GM19455 (cell line): ENCODE results near the gene NDUFA9.

ENCODE experiments used
- ATAC-seq: cut with Tn5 transposase; IDR thresholded peaks from one replicate; pipeline ENCODE4 v1.9.1; 2021; ENCODE audit not compliant: unreplicated experiment

NDUFA9 gene

DNA sequence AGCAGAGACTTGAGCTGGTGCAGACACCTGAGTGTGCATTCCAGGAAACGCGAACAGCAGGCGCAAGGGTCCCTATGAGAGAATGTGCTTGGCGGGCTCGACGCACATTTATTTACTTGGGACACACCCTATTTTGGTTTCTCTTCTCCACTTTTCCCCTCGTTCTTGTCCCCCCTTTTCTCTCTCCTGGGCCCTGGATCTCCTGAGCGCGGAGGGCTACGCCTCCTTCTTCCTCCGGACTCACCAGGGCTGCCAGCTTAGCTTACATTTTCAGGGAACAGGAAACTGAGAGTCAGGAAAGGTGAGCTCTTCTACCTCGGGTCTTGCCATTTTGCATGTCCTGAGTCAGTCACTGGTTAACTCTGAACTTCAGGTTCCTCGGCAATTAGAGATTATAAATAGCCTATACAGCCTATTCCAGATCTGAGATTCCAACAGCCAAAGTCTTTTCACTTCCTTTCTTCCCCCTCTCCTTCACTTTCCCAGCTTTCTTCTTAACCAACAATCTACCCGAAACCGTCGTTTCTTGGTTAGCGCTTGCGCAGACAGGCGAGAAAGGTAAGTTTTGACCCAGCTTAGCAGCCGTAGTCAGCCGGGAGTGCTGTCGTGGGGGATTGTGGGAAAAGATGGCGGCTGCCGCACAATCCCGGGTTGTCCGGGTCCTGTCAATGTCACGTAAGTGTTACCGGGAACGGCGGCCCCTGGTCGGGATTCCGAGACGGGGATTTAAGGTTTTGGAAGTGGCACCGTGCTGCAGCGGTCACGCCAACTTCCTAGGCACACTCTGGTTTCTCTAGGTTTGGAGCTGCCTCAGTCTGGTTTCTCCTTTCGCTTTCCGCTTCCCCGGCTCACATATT lies at the start of gene NDUFA9, which contains the start of gene AKAP3:
Gene NDUFA9 (plus strand): TSS at position 614 of the 857 bp plus-strand sequence. CDS start 13 bp downstream, at position 627.
Gene AKAP3 (minus strand): TSS at position 551 of the 857 bp plus-strand sequence. CDS start 10,855 bp downstream, outside the sequence.
- peak; percentile 83 for ATAC-seq

DNA sequence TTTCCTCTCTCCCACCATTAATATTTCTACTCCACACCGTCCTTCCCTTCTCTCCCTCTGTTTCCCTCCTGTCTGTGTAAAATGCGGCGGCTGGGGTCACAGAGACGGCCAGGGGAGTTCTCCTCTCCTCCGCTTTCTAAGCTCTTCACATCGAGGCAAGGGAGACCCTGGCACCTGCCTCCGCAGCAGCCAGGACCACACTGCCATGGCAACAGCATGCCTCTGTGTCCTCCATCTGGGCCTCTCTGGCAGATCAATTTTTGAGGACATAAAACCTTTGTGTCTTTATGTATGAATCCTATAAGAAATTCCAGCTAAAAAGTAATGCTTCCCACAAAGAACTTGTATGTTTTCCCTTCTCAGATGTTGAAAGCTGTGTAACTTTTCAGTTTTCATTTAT lies 45.5 kb upstream of the NDUFA9 start:
- no peak for ATAC-seq

DNA sequence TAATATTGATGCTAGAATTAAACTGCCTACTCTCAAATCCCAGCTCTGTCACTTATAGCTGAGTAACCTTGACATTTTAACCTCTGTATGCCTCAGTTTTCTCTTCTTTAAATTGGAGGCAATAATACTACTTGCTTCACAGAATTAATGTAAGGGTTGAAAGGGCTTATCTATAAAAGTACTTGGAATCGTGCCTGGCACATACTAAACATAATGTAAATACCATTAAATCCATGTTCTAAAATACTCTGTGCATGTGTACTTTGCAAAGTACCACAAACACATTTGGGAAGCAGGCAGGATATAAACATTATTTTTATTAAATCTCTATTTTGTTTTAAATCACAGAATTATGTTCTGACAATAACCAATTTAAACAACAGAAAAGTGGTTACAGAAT lies 45.0 kb upstream of the NDUFA9 start:
- no peak for ATAC-seq

- ATAC-seq = peak; percentile 96
Observed at GRCh38 chr12:4604684-4605193, 44.2 kb upstream of the NDUFA9 start.

GRCh38 chr12:4607056-4607455 lies 41.9 kb upstream of the NDUFA9 start:
- ATAC-seq = no peak

- no peak for ATAC-seq
Observed at GRCh38 chr12:4609071-4609470, 39.8 kb upstream of the NDUFA9 start.

DNA sequence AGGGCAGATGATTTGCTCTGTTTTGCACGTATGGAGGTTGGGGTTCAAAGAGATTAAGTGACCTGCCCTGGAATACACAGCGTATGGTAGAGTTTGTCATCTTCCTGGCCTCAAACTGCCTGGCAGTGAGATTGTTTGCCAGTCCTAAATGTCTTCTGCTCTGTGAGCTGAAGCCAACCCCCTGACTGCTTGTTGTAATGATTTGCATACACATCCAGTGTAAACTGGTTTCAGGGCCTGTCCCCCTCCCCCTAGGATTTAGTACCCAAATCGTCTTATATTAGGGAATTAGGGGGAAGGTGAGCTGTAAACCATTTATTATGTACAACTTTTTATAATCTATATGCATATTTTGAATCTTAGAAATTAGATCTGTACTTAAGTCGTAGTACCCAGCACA lies 38.4 kb upstream of the NDUFA9 start:
- no peak for ATAC-seq

DNA sequence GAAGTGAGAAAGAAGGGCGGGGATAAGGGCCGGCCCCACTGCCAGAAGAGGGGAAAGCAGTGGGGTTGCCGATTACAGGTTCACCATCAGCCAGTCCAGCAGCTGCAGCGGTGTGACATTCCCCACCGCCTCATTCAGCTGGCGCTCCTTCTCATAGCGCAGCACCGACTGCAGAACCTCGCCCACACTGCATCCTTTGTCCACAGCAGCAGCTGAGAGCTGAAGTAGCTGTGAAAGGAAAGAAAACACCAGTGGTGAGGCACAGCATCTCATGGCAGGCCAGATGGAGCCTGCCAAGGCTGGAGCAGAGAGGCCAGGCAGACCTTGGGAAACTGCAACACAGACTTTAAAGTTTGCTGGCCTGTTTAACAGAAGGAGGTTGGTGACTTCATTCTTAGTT lies 33.2 kb upstream of the NDUFA9 start:
- no peak for ATAC-seq

DNA sequence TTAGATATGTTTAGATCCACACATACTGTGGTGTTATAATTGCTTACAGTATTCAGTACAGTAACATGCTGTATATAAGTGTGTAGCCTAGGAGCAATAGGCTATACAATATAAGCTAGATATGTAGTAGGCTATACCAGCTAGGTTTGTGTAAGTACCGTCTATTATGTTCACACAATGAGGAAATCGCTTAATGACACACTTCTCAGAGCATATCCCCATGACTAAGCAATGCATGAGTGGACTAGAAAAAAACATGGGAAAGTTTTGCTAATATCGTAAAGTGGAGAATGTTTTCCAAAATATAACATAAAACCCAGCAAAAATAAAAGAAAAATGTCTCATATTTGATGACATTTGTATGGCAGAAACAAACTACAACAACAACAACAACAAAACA lies 27.4 kb upstream of the NDUFA9 start:
- no peak for ATAC-seq

DNA sequence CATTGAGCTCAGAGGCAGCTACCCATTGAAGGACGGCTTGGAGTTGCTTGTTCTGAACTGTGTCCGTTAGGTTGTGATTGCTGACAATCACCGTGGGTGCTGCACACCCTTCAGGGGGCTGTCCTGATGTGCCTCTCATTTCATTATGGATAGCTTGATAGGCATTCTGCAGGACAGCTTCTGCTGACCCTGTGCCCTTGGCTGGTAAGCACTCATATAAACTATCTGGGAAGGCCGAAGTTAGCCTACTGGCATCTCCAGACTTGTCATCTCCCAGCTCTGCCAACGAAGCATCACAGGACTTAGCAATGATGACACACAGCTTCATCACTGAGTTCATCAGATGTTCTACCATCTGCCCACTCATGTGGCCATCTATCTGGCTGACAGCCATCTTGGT lies 22.4 kb upstream of the NDUFA9 start:
- no peak for ATAC-seq

DNA sequence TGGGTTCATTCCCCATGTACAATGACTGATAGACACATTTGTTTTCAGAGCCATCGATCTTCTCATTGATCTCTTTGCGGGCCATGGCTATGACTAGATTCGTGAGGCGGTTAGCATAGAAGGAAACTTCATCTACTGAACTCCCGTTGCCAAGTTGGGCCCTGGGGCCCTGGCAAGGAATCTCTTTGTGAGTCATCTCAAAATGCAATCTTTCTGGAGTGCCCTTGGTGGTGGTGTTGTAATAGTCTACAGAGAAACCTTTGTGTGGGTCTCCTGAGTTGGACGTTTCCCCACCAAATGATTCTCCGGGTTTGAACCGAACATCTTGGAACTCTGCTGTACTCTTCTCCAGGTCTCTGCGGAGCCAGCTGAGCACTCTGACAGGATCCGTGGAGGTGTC lies 20.5 kb upstream of the NDUFA9 start:
- ATAC-seq = no peak

DNA sequence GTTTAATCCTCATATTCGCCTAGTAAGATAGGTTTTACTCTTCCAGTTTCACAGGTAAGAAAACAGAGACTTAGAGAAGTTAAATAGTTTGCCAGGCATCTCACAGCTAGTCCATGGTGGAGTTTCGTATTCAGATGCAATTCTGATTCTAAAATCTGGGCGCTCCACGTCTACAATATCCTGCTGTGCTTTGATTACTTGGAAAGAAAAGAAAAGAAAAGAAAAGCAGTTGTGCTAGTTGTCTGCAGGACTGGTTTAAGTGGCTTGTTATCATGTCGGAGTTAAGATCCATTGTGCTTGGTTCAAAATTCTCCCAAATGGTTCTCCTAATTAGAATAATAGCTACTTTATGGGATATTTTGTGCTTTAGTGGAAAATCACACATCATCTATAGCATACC lies 18.7 kb upstream of the NDUFA9 start:
- no peak for ATAC-seq

DNA sequence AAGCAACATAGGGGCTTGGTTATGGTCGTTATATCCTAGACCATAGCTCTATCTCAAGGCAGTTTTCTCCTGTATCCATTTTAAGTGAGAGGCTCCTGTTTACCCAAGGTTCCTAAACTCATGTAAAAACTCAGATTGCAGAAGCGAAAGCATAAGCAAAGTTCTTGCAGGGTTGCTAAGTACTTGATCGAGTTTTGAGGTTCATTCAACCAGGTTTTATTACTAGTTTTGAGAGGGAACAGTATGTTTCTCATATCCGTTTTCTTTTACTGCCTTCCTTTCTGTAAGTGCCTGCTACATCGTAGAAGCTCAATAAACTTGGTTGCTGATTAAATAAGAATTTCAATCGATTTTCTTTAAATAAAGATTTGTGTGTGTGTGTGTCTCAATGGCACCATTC lies 5.2 kb upstream of the NDUFA9 start:
- no peak for ATAC-seq

GRCh38 chr12:4645023-4645422 lies 3.9 kb upstream of the NDUFA9 start:
- ATAC-seq = no peak

- peak; percentile 24 for ATAC-seq
Observed at GRCh38 chr12:4648104-4648500, 812 bp upstream of the NDUFA9 start.

DNA sequence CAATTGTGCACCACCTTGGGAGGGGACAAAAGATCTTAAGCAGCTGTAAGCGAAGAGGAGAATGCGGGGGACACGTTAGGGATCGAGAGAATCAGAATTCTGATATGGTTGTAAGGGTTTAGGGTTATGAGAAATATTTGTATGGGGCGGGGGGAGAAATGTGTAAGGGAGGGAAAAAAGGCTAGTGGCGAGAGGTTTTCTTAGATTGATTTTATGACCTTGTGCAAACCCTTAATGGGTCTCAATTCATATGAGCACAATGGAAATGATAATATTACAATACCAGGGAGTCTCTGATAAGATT lies 396 bp downstream of the NDUFA9 start:
- no peak for ATAC-seq

DNA sequence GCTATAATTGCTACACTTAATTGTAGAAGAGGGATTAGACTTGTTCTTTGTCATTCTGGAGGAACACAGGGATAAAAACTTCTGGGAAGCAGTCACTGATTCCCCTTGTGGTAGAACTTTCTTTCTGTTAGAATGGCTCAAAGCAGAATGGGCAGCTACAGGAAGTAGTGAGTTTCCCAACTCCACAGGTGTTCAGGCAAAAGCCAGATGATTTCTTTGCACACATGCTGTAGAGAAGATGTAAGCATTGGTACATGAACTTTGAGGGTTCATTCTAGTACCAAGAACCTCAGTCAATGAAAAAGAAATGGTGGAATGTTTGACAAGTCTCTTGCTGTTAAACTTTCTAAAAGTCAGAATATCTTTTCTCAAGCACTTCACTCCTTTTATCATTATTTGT lies 4.3 kb downstream of the NDUFA9 start:
- no peak for ATAC-seq

GRCh38 chr12:4653691-4654090 lies 4.8 kb downstream of the NDUFA9 start:
- ATAC-seq = no peak

DNA sequence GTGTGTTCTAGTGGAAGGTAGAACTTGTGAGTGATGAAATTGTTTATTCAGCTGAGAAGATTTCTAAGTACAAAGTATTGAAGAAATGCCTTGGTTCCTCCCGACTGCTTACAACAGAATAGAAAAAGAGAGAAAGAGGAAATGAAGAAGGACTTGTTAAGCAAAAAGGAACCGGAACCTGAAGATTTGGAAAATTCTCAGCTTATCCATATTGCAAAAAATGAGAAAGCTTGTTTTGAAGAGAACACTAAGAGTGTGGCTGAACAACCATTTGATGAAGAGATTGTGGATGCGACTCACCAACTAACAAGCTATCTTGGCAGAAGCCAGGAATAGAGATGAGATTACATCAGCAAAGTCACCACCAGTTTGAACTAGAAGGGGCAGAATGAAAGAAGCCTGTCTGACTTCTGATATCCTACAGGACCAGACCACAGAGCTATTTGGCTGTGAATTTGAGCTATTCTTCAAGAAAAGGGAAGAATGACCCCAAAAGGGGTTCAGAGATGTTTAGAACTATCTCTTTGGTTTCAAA lies 15.1 kb downstream of the NDUFA9 start:
- ATAC-seq = no peak

- no peak for ATAC-seq
Observed at GRCh38 chr12:4665236-4665635, 16.3 kb downstream of the NDUFA9 start.

DNA sequence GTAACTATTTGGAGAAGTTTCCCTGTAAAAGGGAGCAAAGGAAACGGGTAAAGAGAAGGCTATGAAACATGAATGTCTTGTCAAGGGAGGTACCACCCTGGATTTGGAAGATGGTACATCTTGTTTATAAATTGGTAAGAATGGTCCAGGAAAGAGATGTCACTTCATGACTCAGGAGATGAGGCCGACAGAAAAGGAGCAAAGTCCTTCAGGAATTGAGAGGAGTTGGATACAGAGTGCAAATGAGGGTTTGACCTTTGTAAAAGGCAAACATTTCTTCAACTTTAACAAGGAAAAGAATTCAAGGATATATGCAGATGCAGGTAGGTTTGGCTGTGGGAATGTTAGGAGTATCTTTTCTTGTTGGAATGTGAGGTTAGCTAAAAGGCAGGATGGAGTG lies 30.8 kb downstream of the NDUFA9 start:
- no peak for ATAC-seq

DNA sequence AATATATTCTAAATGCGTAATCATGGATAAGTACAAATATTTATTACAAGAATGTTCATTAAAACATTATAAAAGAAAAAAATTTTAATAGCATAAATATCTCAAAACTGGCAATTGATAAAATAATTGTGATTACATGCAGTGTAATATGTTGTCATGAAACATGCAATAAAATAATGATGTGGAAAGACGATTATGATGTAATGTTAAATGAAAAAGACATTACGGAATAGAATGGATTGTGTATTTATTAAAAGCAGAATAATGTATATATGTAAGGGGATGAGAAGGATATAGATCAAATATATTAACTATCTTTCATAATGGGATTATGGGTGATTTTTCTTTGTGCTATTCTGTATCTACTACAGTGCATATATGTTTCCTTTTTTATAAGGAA lies 32.8 kb downstream of the NDUFA9 start:
- no peak for ATAC-seq

DNA sequence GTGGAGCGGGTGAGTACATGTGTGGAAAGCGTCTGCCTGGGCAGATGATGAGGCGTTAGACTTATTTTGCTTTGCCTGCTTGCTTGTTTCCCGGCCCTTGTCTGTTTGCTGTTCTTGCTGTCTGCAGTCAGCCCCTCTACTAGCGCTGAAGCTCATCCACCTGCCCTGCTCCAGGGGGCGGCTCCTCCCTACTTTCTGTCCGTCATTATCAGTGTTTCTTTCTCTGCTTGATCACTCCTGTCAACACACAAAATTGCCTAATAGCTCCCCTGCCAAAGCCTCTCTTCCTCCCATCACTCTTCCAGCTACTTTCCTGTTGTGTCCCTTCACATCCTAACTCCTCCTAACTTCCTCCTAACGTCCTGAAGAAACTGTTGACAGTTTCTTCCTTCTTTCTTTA lies 36.4 kb downstream of the NDUFA9 start:
- no peak for ATAC-seq
